Activated CD4-positive, alpha-beta T cell treated with anti-CD3 and anti-CD28 coated beads, Interleukin-2, Interleukin-6, amounts not matched to agents 100 ng/mL and 50 ng/mL, durations not matched to agents 16 hours and 8 hours (primary cell): ENCODE data around the gene BSG.

Experiments used
- DNase-seq: peaks from one replicate; pipeline ENCODE4 v3.0.0-alpha.2; 2020

The BSG gene

GRCh38 chr19:605061-605971 lies 32.9 kb downstream of the BSG start:
- DNase-seq: peak; percentile 57

GRCh38 chr19:607301-608154 lies 35.1 kb downstream of the BSG start:
- no peak for DNase-seq

- no peak for DNase-seq
These were observed 36.0 kb downstream of the BSG start for GRCh38 chr19:608155-609003.

GRCh38 chr19:609004-609346 lies 36.6 kb downstream of the BSG start:
- DNase-seq: no peak

- DNase-seq: peak; percentile 44
These were observed 37.8 kb downstream of the BSG start for GRCh38 chr19:610071-610800.

GRCh38 chr19:610801-611480 lies 38.5 kb downstream of the BSG start:
- peak; percentile 70 for DNase-seq

- DNase-seq: peak; percentile 78
These were observed 39.1 kb downstream of the BSG start for GRCh38 chr19:611481-611868.

GRCh38 chr19:612941-613340 lies 40.5 kb downstream of the BSG start:
- no peak for DNase-seq

- no peak for DNase-seq
These were observed 41.6 kb downstream of the BSG start for GRCh38 chr19:613732-614567.

GRCh38 chr19:615619-616018 lies 43.2 kb downstream of the BSG start:
- DNase-seq: no peak

- DNase-seq: no peak
These were observed 43.8 kb downstream of the BSG start for GRCh38 chr19:616062-616700.

- no peak for DNase-seq
These were observed 44.5 kb downstream of the BSG start for GRCh38 chr19:616747-617526.

GRCh38 chr19:617551-618246 lies 45.3 kb downstream of the BSG start:
- DNase-seq: no peak

- no peak for DNase-seq
These were observed 45.8 kb downstream of the BSG start for GRCh38 chr19:618247-618619.

GRCh38 chr19:618674-619285 lies 46.4 kb downstream of the BSG start:
- no peak for DNase-seq

GRCh38 chr19:619286-620002 lies 47.0 kb downstream of the BSG start:
- no peak for DNase-seq

- no peak for DNase-seq
These were observed 47.9 kb downstream of the BSG start for GRCh38 chr19:620166-620862.
